NOMO-1 (cell line): ENCODE results near the gene TRIM17.

Experiments used
- DNase-seq, 2 experiments: peaks; one replicate each; lab custom pipeline; 2025; ENCODE audit not compliant: unreplicated experiment in 2 of 2; lab: John Stamatoyannopoulos, UW

Gene TRIM17

GRCh38 chr1:228420968-228421826, 4.5 kb upstream of the TRIM17 start:
- DNase-seq, result no peak

- DNase-seq, result no peak
These were observed 982 bp upstream of the TRIM17 start for GRCh38 chr1:228417483-228418203.

GRCh38 chr1:228417061-228417460, 400 bp upstream of the TRIM17 start:
- no peak for DNase-seq

- DNase-seq, result no peak
These were observed 826 bp downstream of the TRIM17 start for GRCh38 chr1:228415853-228416216.

GRCh38 chr1:228415221-228415620, 1.4 kb downstream of the TRIM17 start:
- DNase-seq, result no peak

- no peak for DNase-seq
These were observed 2.0 kb downstream of the TRIM17 start for GRCh38 chr1:228414511-228415211.

GRCh38 chr1:228413241-228414010, 3.2 kb downstream of the TRIM17 start:
- no peak for DNase-seq

- no peak for DNase-seq
These were observed 4.9 kb downstream of the TRIM17 start for GRCh38 chr1:228411548-228412430.

GRCh38 chr1:228411121-228411520, 5.5 kb downstream of the TRIM17 start:
- no peak for DNase-seq

- no peak for DNase-seq
These were observed 6.0 kb downstream of the TRIM17 start for GRCh38 chr1:228410671-228411070.

- DNase-seq, result no peak
These were observed 6.6 kb downstream of the TRIM17 start for GRCh38 chr1:228410015-228410414.

- DNase-seq, result no peak
These were observed 7.5 kb downstream of the TRIM17 start for GRCh38 chr1:228408869-228409805.

- no peak for DNase-seq
These were observed 8.4 kb downstream of the TRIM17 start for GRCh38 chr1:228408041-228408868.

- no peak for DNase-seq
These were observed 9.3 kb downstream of the TRIM17 start for GRCh38 chr1:228407106-228408040.

GRCh38 chr1:228405979-228406228, 10.8 kb downstream of the TRIM17 start:
- no peak for DNase-seq

- DNase-seq, result no peak
These were observed 11.3 kb downstream of the TRIM17 start for GRCh38 chr1:228405200-228405978.
